Breast epithelium (tissue), 4 donors: ENCODE measurements around the gene ARID3C. TPM values are rescaled to one million over a fixed set of nuclear protein-coding genes. Genes with fewer than 3 reads are reported as not detected.
"Not testable (repeated sequence)": the region's sequence is repeated elsewhere in the genome, so short reads cannot be mapped to it uniquely, and the experiment has no call there.

Source experiments
- DNase-seq, 2 donors: peaks; one replicate each; pipeline ENCODE4 v3.0.0-alpha.2; 2019; ENCODE audit warnings: low spot score in 2 of 2
- H3K27ac ChIP-seq, 2 donors: fragments of 200-600 bp; sonication (generic) in 1 of 2; one replicate each; pipeline ENCODE4 v1.5.1; 2016 to 2019; ENCODE audit warnings: mild to moderate bottlenecking in 1 of 2
- H3K27me3 ChIP-seq, 2 donors: fragments of 200-600 bp; sonication (generic) in 1 of 2; one replicate each; pipeline versions ENCODE4 v1.5.1 to v1.6.0; 2017 to 2019; ENCODE audit warnings: control low read depth in 1 of 2, mild to moderate bottlenecking in 1 of 2
- H3K36me3 ChIP-seq: fragments of 200-600 bp; one replicate; pipeline ENCODE4 v1.5.1; 2019
- H3K4me1 ChIP-seq, 2 donors: fragments of 200-600 bp; sonication (generic); one replicate each; pipeline ENCODE4 v1.5.1; 2016 to 2019; ENCODE audit warnings: control low read depth in 1 of 2
- H3K4me3 ChIP-seq, 3 donors: fragments of 200-600 bp; sonication (generic); 1 replicate in 2 of 3; 2 replicates in 1 of 3; pipeline ENCODE4 v1.5.1; 2016 to 2019; ENCODE audit warnings: mild to moderate bottlenecking in 3 of 3, moderate library complexity in 2 of 3
- H3K9me3 ChIP-seq, 2 donors: fragments of 200-600 bp; sonication (generic) in 1 of 2; one replicate each; pipeline ENCODE4 v1.5.1; 2016 to 2019; ENCODE audit warnings: control low read depth in 1 of 2
- POLR2A ChIP-seq: fragments of 450-650 bp; IDR thresholded peaks from one replicate; pipeline ENCODE4 v1.6.1; 2016; ENCODE audit warnings: antibody characterized with exemption, mild to moderate bottlenecking, moderate library complexity
- POLR2AphosphoS5 ChIP-seq, 3 donors: sonication (generic); formaldehyde crosslinking; IDR thresholded peaks; one replicate each; pipeline ENCODE4 v1.6.1; 2017; ENCODE audit warnings: antibody characterized with exemption in 3 of 3
- intact Hi-C: fragments of 100-400 bp; cut with DNase I; formaldehyde crosslinking; loops from one replicate; pipeline ENCODE4 v1.15.1; 2023; ENCODE audit warnings: low total_unique reads
- total RNA-seq, 3 donors: library from RNA; depleted of rRNA; stranded (reverse); fragments of >200 nt; gene quantifications; one replicate each; pipeline ENCODE4 v1.1.0, GENCODE V29; 2016
- TF ChIP-seq, protein P1 (sequence below), 3 donors: fragments of 450-650 bp; IDR thresholded peaks; one replicate each; pipeline ENCODE4 v1.5.1; 2016 to 2017; ENCODE audit warnings: antibody characterized with exemption in 3 of 3, mild to moderate bottlenecking in 3 of 3, moderate library complexity in 3 of 3

The ARID3C gene
- total RNA-seq, 3 donors from 2014 or later, result 0.29 TPM; not detected in 2

DNA sequence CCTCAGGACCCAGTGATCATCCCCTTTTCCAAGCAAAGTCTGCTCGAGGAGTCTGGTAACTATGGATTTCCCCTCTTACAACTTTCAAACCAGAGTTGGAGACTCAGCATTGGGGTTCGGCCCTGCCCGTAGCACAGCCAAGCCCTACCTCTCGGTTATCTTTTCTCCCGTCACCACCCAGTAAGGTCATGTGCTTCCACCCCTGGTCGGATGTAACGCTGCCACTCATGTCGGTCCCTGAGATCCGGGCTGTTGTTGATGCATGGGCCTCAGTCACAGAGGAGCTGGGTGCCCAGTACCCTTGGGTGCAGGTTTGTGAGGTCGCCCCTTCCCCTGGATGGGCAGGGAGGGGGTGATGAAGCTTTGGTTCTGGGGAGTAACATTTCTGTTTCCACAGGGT lies 18.8 kb upstream of the ARID3C start:
- Histone ChIP-seq H3K9me3 (no peaks in the 10 kb centered on the region), H3K36me3 (no peaks in the 10 kb centered on the region), H3K4me3 (peak overlapping the region; percentile 71 to 78 (median 78)), H3K27me3 (no peaks in the 10 kb centered on the region), H3K4me1 (peaks cover 4 to 13% of the 10 kb centered on the region in 2 donors), H3K27ac (peak overlapping the region; percentile 84 to 89)
- no peak for DNase-seq
- intact Hi-C loops, result no loop called here
- TF ChIP-seq POLR2AphosphoS5 (IDR thresholded peaks at IDR 0.05) (no peak), POLR2A (no peak)
- TF ChIP-seq, protein P1, sequence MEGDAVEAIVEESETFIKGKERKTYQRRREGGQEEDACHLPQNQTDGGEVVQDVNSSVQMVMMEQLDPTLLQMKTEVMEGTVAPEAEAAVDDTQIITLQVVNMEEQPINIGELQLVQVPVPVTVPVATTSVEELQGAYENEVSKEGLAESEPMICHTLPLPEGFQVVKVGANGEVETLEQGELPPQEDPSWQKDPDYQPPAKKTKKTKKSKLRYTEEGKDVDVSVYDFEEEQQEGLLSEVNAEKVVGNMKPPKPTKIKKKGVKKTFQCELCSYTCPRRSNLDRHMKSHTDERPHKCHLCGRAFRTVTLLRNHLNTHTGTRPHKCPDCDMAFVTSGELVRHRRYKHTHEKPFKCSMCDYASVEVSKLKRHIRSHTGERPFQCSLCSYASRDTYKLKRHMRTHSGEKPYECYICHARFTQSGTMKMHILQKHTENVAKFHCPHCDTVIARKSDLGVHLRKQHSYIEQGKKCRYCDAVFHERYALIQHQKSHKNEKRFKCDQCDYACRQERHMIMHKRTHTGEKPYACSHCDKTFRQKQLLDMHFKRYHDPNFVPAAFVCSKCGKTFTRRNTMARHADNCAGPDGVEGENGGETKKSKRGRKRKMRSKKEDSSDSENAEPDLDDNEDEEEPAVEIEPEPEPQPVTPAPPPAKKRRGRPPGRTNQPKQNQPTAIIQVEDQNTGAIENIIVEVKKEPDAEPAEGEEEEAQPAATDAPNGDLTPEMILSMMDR (IDR thresholded peaks at IDR 0.05), result no peak

DNA sequence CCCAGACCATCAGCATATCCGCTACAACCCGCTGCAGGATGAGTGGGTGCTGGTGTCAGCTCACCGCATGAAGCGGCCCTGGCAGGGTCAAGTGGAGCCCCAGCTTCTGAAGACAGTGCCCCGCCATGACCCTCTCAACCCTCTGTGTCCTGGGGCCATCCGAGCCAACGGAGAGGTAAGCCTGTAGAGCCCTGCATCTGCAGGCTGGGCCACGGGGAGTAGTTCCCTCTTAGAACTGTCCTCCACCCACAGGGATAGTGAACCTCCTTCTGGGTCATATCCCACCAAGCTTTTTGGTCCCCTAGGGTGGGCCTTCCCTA lies 18.2 kb upstream of the ARID3C start:
- Histone ChIP-seq H3K27ac (peak overlapping the region; percentile 84 to 89), H3K4me1 (peaks cover 4 to 10% of the 10 kb centered on the region in 2 donors), H3K36me3 (no peaks in the 10 kb centered on the region), H3K9me3 (no peaks in the 10 kb centered on the region), H3K27me3 (no peaks in the 10 kb centered on the region), H3K4me3 (peak overlapping the region; percentile 71 to 78 (median 78))
- TF ChIP-seq POLR2AphosphoS5 (IDR thresholded peaks at IDR 0.05) (no peak), POLR2A (no peak)
- TF ChIP-seq, protein P1 (IDR thresholded peaks at IDR 0.05), result no peak
- intact Hi-C loops, result no loop called here
- DNase-seq, result no peak

DNA sequence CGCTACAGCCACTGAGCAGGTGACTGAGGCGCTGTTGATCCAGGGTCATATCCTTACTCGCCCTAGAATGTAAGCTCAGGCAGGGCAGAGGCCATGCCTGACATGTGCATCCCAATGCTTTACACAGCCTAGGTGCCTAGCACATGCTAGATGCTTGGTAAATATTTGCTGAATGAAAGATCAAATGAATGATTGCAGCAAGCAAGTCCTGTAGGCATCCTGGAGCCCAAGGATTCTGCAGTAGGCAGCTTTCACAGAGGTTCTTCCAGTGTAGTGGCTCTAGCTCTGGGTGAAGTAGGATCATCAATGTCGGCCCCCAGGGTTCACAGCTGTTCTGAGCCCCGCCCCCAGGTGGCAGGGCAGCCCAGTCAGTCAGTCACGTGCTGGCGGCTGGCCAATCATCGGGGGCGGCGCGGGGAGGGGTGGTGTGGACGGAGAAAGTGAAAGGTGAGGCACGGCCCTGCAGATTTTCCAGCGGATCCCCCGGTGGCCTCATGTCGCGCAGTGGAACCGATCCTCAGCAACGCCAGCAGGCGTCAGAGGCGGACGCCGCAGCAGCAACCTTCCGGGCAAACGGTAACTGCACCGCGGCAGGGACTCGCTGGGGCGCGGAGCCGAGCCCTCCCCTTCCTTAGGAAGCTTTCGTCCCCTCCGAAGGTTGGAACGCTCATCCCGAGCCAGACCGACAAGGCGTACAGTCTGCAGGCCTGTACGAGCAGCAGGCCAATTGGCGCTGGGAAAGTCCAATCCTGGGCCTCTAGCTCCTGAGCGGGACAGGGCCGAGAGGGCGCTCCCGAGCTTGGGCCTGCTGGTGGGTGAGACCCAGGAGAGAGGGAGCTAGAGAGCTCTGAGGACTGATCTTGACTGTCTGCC lies 17.6 kb upstream of the ARID3C start, which contains the start of gene GALT:
TSS of gene GALT (plus strand) at position 465 of the 873 bp plus-strand sequence. CDS start at position 495, 30 bp downstream.
- Histone ChIP-seq H3K36me3 (no peaks in the 10 kb centered on the region), H3K4me3 (peak within 1 kb of the TSS; percentile 71 to 78 (median 78)), H3K27me3 (no peaks in the 10 kb centered on the region), H3K4me1 (peaks cover 4 to 10% of the 10 kb centered on the region in 2 donors), H3K27ac (peak within 1 kb of the TSS; percentile 84 to 89), H3K9me3 (no peaks in the 10 kb centered on the region)
- TF ChIP-seq POLR2A, result no peak
- TF ChIP-seq POLR2AphosphoS5 (IDR thresholded peaks at IDR 0.05), result peak; percentile 45 to 50 (median 47)
- TF ChIP-seq, protein P1 (IDR thresholded peaks at IDR 0.05), result peak; percentile 10 to 51 (median 28)
- intact Hi-C loops, result no loop called here
- DNase-seq, result peak; percentile 91 to 92

DNA sequence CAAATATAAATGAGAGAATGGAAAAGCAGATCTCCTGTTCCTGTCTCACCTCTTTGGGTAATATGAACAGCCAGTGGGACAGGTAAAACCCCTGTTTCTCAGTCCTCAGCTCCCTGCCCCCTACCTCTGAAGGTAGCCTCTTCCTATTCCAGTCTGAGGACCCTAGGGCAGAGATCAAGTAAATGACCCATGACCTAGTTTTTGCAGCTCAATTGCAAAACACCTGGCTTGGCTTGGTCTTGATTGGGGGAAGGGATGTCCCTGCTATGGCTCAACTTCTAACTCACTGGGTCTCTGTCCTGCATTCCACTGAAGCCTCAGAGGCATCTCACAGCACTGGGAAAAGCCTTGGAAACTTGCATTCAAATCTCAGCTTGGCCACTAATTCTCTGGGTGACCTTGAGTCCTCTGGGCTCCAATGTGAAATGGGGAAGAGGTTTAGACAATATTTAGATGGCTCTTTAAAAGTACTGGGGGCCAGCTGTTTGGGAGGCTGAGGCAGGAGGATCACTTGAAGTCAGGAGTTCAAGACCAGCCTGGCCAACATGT lies 16.0 kb upstream of the ARID3C start:
- no peak overlapping the region for H3K4me3 ChIP-seq
- TF ChIP-seq POLR2AphosphoS5 (IDR thresholded peaks at IDR 0.05) (no peak), POLR2A (no peak)
- TF ChIP-seq, protein P1 (IDR thresholded peaks at IDR 0.05), result no peak
- intact Hi-C loops, result no loop called here

DNA sequence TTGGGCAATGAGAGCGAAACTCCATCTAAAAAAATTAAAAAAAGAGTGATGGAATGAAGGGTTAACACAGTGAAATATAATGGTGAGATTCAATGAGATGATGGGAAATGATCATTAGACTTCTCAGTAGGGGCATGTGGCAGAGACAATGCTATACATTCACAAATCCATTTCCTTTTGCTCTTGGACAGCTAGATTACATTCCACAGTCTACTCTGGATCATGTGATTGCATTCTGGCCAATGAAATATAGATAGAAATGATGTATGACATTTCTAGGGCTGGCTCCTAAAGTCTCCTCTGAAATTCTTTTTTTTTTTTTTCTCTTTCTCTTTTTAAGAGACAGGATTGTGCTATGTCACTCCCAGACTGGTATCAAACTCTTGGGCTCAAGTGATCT lies 13.8 kb upstream of the ARID3C start:
- no peaks in the 10 kb centered on the region for H3K36me3 ChIP-seq
- H3K4me3 ChIP-seq, result no peak overlapping the region
- no peak for DNase-seq
- peaks cover 2 to 4% of the 10 kb centered on the region in 2 donors for H3K4me1 ChIP-seq
- intact Hi-C loops, result no loop called here
- no peaks in the 10 kb centered on the region for H3K27me3 ChIP-seq
- TF ChIP-seq POLR2A (no peak), POLR2AphosphoS5 (IDR thresholded peaks at IDR 0.05) (no peak)
- TF ChIP-seq, protein P1 (IDR thresholded peaks at IDR 0.05), result no peak
- H3K27ac ChIP-seq, result no peak overlapping the region
- H3K9me3 ChIP-seq, result no peaks in the 10 kb centered on the region

More for the DNA sequence above, 16.0 kb upstream of the ARID3C start:
- peaks cover 4 to 10% of the 10 kb centered on the region in 2 donors for H3K4me1 ChIP-seq
- no peaks in the 10 kb centered on the region for H3K36me3 ChIP-seq
- no peak overlapping the region for H3K27ac ChIP-seq
- DNase-seq, result no peak
- H3K9me3 ChIP-seq, result no peaks in the 10 kb centered on the region
- H3K27me3 ChIP-seq, result no peaks in the 10 kb centered on the region

DNA sequence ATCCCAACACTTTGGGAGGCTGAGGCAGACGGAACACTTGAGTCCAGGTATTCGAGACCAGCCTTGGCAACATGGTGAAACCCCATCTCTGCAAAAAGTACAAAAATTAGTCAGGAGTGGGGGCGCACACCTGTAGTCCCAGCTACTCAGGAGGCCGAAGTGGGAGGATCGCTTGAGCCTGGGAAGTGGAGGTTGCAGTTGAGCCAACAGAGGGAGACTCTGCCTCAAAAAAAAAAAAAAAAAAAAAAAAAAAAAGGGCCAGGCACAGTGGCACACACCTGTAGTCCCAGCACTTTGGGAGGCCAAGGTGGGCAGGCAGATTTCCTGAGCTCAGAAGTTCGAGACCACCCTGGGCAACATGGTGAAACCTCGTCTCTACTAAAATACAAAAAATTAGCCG lies 10.5 kb upstream of the ARID3C start:
- H3K36me3 ChIP-seq, DNase-seq, H3K27ac ChIP-seq, H3K4me3 ChIP-seq, H3K27me3 ChIP-seq, intact Hi-C loops, H3K4me1 ChIP-seq, H3K9me3 ChIP-seq: not testable (repeated sequence)
